HL-60/S4 treated with retinoic acid at 250 ng/mL for 4 days and 3 days (cell line): Measurements from ENCODE around the gene EEFSEC.

ENCODE experiments used
- in situ Hi-C: fragments of 300-500 bp; cut with MboI; formaldehyde crosslinking; loops from 2 replicates; pipeline ENCODE4 v1.7.0; 2022; ENCODE audit warnings: low sequenced_read_pairs

Gene EEFSEC

GRCh38 chr3:128418900-128419299 lies 265.6 kb downstream of the EEFSEC start:
- in situ Hi-C loops: no loop called here

GRCh38 chr3:128419311-128419710 lies 266.0 kb downstream of the EEFSEC start:
- in situ Hi-C loops: no loop called here

- in situ Hi-C loops: loop anchor here (10.0 kb wide), 1 partner anchor 185 kb away; no protein-coding TSS in a partner anchor
Observed at GRCh38 chr3:128420289-128420688, 267.0 kb downstream of the EEFSEC start.

- in situ Hi-C loops: loop anchor here (10.0 kb wide), 1 partner anchor 184 kb away; no protein-coding TSS in a partner anchor
Observed at GRCh38 chr3:128420720-128421438, 267.6 kb downstream of the EEFSEC start.

GRCh38 chr3:128421439-128421836 lies 268.2 kb downstream of the EEFSEC start:
- in situ Hi-C loops: loop anchor here (10.0 kb wide), 1 partner anchor 183 kb away; no protein-coding TSS in a partner anchor

- in situ Hi-C loops: loop anchor here (10.0 kb wide), 1 partner anchor 183 kb away; no protein-coding TSS in a partner anchor
Observed at GRCh38 chr3:128421966-128422365, 268.7 kb downstream of the EEFSEC start.

- in situ Hi-C loops: loop anchor here (10.0 kb wide), 1 partner anchor 182 kb away; no protein-coding TSS in a partner anchor
Observed at GRCh38 chr3:128422762-128423524, 269.7 kb downstream of the EEFSEC start.

- in situ Hi-C loops: loop anchor here (10.0 kb wide), 1 partner anchor 181 kb away; no protein-coding TSS in a partner anchor
Observed at GRCh38 chr3:128423525-128424147, 270.4 kb downstream of the EEFSEC start.

- in situ Hi-C loops: loop anchor here (10.0 kb wide), 1 partner anchor 180 kb away; no protein-coding TSS in a partner anchor
Observed at GRCh38 chr3:128424508-128425069, 271.3 kb downstream of the EEFSEC start.

- in situ Hi-C loops: loop anchor here (10.0 kb wide), 1 partner anchor 180 kb away; no protein-coding TSS in a partner anchor
Observed at GRCh38 chr3:128425142-128425845, 272.0 kb downstream of the EEFSEC start.

GRCh38 chr3:128425846-128426127 lies 272.5 kb downstream of the EEFSEC start:
- in situ Hi-C loops: loop anchor here (10.0 kb wide), 1 partner anchor 179 kb away; no protein-coding TSS in a partner anchor

GRCh38 chr3:128426128-128426921 lies 273.0 kb downstream of the EEFSEC start:
- in situ Hi-C loops: loop anchor here (10.0 kb wide), 1 partner anchor 178 kb away; no protein-coding TSS in a partner anchor

- in situ Hi-C loops: loop anchor here (10.0 kb wide), 1 partner anchor 177 kb away; no protein-coding TSS in a partner anchor
Observed at GRCh38 chr3:128427175-128427857, 274.0 kb downstream of the EEFSEC start.

GRCh38 chr3:128427872-128428822 lies 274.9 kb downstream of the EEFSEC start:
- in situ Hi-C loops: loop anchor here (10.0 kb wide), 1 partner anchor 177 kb away; no protein-coding TSS in a partner anchor

- in situ Hi-C loops: loop anchor here (10.0 kb wide), 1 partner anchor 176 kb away; no protein-coding TSS in a partner anchor
Observed at GRCh38 chr3:128429275-128429674, 276.0 kb downstream of the EEFSEC start.

GRCh38 chr3:128429751-128430150 lies 276.5 kb downstream of the EEFSEC start:
- in situ Hi-C loops: loop anchor here (10.0 kb wide), 1 partner anchor 175 kb away; no protein-coding TSS in a partner anchor

- in situ Hi-C loops: no loop called here
Observed at GRCh38 chr3:128430301-128430700, 277.0 kb downstream of the EEFSEC start.
